Neural progenitor cell (in vitro differentiated cells): ENCODE results near the gene DDX23.

ENCODE experiments used
- EZH2 ChIP-seq: fragments of 200-600 bp; sonication (generic); IDR thresholded peaks from 2 replicates; pipeline ENCODE4 v1.6.1; 2017; ENCODE audit warnings: antibody characterized with exemption, mild to moderate bottlenecking, moderate library complexity
- TF ChIP-seq, protein P1 (sequence below): fragments of 200-600 bp; sonication (generic); IDR thresholded peaks from 2 replicates; pipeline ENCODE4 v1.5.1; 2017; ENCODE audit warnings: antibody characterized with exemption, mild to moderate bottlenecking

DNA sequence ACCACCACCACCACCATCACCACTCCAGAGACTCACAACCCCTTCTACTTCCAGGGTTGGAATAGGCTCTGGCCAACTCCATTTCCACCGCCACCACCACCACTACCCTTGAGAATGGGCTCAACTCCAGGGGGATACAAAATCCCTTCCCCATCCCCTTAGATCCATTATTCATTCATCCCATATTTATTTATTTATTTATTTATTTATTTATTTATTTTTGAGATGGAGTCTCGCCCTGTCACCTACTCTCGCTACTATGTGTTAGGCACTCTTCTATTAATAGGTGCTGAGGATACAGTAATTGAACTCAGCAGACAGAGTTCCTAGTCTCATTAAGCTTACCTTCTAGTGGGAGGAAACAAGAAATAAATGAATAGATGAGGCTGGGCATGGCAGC, 58.3 kb downstream of the DDX23 start:
- no peak for TF ChIP-seq EZH2
- TF ChIP-seq, protein P1, sequence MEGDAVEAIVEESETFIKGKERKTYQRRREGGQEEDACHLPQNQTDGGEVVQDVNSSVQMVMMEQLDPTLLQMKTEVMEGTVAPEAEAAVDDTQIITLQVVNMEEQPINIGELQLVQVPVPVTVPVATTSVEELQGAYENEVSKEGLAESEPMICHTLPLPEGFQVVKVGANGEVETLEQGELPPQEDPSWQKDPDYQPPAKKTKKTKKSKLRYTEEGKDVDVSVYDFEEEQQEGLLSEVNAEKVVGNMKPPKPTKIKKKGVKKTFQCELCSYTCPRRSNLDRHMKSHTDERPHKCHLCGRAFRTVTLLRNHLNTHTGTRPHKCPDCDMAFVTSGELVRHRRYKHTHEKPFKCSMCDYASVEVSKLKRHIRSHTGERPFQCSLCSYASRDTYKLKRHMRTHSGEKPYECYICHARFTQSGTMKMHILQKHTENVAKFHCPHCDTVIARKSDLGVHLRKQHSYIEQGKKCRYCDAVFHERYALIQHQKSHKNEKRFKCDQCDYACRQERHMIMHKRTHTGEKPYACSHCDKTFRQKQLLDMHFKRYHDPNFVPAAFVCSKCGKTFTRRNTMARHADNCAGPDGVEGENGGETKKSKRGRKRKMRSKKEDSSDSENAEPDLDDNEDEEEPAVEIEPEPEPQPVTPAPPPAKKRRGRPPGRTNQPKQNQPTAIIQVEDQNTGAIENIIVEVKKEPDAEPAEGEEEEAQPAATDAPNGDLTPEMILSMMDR = no peak
